ENCODE data around the gene CROCC2. TPM values are rescaled to one million over a fixed set of nuclear protein-coding genes. Genes with fewer than 3 reads are reported as not detected.

Gene CROCC2
- total RNA-seq, 4 donors from 2014 or later, result 0.07 TPM; not detected in 3

DNA sequence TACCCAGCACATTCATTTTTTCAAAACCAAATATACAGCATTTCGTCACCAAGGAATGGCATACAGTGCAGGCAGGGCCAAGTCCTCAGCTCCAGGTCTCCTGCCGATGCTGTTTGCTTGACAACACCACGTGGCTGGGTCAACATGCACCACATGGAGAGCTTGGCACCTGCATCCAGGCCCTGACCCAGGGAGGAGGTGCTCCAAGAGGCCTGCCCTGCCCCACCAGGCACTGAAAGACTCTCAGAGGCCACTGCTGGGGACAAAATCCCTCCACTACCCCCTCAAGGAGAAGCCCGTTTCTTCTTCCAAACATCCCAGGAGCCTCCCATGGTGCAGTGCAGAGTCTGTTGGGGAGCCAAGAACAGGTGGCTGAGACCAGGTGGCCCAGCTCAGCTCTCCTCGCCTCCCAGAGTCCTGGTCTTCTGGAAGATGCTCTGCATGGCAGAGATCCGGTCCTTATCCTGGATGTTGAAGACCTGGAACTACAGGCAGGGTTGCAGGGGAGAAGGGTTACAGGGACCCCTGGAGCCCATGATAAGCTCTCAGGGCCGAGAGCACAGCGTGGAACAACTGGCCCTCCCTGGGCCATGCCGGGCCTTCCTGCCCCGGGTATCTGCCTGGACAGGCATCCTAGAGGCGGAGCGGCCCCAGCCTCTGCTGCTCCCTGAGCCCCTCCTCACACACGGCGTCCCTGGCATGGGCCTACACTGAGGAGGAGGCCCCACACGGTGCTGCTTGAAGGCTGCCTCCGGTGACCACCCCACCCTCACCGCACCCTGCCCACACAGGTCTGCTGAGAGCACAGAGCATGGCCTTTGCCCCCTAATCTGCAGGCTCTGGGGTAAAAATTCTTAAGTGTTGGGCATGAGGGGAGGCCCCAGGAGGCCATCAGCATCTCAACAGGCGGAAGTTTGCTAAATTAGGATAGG is 19.2 kb upstream of the CROCC2 start:
- TF ChIP-seq, protein P1, sequence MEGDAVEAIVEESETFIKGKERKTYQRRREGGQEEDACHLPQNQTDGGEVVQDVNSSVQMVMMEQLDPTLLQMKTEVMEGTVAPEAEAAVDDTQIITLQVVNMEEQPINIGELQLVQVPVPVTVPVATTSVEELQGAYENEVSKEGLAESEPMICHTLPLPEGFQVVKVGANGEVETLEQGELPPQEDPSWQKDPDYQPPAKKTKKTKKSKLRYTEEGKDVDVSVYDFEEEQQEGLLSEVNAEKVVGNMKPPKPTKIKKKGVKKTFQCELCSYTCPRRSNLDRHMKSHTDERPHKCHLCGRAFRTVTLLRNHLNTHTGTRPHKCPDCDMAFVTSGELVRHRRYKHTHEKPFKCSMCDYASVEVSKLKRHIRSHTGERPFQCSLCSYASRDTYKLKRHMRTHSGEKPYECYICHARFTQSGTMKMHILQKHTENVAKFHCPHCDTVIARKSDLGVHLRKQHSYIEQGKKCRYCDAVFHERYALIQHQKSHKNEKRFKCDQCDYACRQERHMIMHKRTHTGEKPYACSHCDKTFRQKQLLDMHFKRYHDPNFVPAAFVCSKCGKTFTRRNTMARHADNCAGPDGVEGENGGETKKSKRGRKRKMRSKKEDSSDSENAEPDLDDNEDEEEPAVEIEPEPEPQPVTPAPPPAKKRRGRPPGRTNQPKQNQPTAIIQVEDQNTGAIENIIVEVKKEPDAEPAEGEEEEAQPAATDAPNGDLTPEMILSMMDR (IDR thresholded peaks at IDR 0.05 in 4 of 5, conservative IDR thresholded peaks at IDR 0.05 in 1 of 5), result no peak
- TF ChIP-seq POLR2A (IDR thresholded peaks at IDR 0.05), result no peak
- H3K27ac ChIP-seq, result no peak overlapping the region
- DNase-seq (peak in 1 of 2 donors; percentile 3), ATAC-seq (no peak)
- H3K4me1 ChIP-seq, result no peaks in the 10 kb centered on the region
- H3K27me3 ChIP-seq, result no peaks in the 10 kb centered on the region
- H3K4me3 ChIP-seq, result no peak overlapping the region
- intact Hi-C loops (cut with DNase I; ENCODE audit: low total_unique reads) (no loop called here), in situ Hi-C loops (cut with MboI; ENCODE audit: low sequenced_read_pairs in 4 of 4) (no loop called here)
- no peaks in the 10 kb centered on the region for H3K9me3 ChIP-seq
- no peaks in the 10 kb centered on the region for H3K36me3 ChIP-seq

DNA sequence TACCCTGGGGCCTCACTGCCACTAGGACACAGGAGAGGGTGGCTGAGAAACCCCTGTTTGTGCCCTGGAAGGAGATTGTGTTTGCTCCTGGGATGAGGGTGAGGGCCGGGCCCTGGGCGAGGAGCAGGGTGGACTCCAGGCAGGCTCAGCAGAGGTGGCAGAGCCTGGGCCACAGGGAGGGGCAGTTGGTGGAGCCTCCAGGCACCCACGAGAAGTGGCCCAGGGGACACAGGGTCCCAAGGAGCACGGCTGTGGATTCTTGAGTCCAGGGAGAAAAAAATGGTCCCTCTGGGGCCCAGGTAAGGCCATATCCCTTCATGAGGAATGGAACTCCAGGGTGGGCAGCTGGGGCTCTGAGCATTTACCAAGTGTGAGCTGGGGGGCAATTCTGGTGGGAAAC is 18.5 kb upstream of the CROCC2 start:
- no peaks in the 10 kb centered on the region for H3K9me3 ChIP-seq
- H3K27ac ChIP-seq, result no peak overlapping the region
- in situ Hi-C loops (cut with MboI; ENCODE audit: low sequenced_read_pairs in 4 of 4) (no loop called here), intact Hi-C loops (cut with DNase I; ENCODE audit: low total_unique reads) (no loop called here)
- DNase-seq (no peak), ATAC-seq (no peak)
- H3K36me3 ChIP-seq, result no peaks in the 10 kb centered on the region
- no peak overlapping the region for H3K4me3 ChIP-seq
- H3K27me3 ChIP-seq, result no peaks in the 10 kb centered on the region
- H3K4me1 ChIP-seq, result no peaks in the 10 kb centered on the region
- no peak for TF ChIP-seq POLR2A (IDR thresholded peaks at IDR 0.05)
- TF ChIP-seq, protein P1 (IDR thresholded peaks at IDR 0.05 in 4 of 5, conservative IDR thresholded peaks at IDR 0.05 in 1 of 5), result no peak

DNA sequence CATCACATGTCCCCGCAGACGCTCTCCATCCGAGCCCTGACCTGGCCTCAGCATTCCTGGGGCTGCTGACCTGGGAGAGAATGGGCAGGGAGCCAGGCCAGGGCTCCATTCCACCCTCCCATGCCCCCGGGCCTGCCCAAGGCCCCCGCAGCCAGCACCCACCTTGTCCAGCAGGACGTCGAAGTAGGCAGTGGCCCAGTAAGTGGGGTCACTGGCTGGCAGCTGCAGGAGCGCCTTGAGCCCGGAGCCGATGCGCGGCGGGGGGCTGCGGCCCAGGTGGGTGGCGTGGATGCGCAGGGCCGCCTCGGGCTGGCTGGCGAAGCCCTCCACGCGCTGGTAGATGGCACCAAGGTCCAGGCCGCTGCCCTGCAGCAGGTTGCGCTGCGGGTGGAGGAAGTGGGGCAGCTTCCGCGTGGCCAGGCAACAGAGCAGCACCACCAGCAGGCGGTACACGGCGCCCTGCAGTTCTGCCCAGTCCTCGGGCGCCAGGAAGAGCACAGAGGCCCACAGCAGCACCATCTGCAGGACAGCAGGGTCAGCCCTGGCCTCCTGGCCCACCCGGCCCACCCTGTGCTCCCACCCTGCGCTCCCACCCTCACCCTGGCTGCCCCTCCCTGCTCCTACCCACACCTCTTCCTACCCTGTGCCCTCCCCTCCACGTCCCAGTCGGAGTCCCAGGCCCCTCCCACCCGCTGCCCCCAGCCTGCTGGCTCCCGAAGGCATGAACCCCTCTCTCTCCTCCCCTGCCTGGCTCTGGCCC is 17.8 kb upstream of the CROCC2 start:
- H3K27me3 ChIP-seq, result no peaks in the 10 kb centered on the region
- H3K36me3 ChIP-seq, result no peaks in the 10 kb centered on the region
- intact Hi-C loops (cut with DNase I; ENCODE audit: low total_unique reads) (no loop called here), in situ Hi-C loops (cut with MboI; ENCODE audit: low sequenced_read_pairs in 4 of 4) (no loop called here)
- no peak overlapping the region for H3K27ac ChIP-seq
- no peak for DNase-seq
- no peak for TF ChIP-seq POLR2A (IDR thresholded peaks at IDR 0.05)
- TF ChIP-seq, protein P1 (IDR thresholded peaks at IDR 0.05 in 4 of 5, conservative IDR thresholded peaks at IDR 0.05 in 1 of 5), result no peak
- H3K4me3 ChIP-seq, result no peak overlapping the region
- H3K9me3 ChIP-seq, result no peaks in the 10 kb centered on the region
- H3K4me1 ChIP-seq, result no peaks in the 10 kb centered on the region
- ATAC-seq, result no peak

DNA sequence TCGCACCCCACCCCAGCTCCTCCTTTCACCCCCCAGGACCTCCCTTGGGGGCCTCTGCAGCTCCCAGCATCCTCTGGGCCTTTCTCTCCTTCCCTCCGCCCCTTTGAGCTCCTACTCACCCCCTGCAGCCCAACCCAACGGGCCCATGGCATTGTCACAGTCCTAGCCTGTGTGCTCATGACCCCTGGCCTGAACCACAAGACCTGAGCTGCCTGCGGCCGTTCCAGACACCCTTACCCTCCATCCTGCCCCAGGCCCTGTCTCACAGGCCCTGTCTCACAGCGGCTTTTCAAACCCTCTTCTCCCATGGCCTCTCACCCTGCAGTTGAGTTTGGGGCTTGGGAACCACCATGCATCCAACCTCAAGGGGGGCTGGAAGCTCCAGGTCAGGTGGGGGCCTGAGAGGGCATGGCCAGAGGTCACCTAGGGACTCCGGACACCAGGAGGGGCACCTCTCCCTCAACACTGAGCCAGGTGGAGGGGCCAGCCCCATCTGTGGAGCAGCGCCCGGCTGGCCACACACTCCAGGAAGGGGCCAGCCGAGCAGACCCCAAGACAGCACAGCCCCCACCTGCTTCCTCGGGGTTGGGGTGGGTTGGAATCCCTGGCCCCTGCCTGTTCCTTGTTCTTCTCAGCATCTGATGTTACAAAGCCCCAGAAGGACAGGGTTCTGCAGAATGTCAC is 17.1 kb upstream of the CROCC2 start:
- TF ChIP-seq, protein P1 (IDR thresholded peaks at IDR 0.05 in 4 of 5, conservative IDR thresholded peaks at IDR 0.05 in 1 of 5), result no peak
- no peak for TF ChIP-seq POLR2A (IDR thresholded peaks at IDR 0.05)
- H3K4me1 ChIP-seq, result no peaks in the 10 kb centered on the region
- H3K9me3 ChIP-seq, result no peaks in the 10 kb centered on the region
- no peak overlapping the region for H3K4me3 ChIP-seq
- H3K27ac ChIP-seq, result no peak overlapping the region
- in situ Hi-C loops (cut with MboI; ENCODE audit: low sequenced_read_pairs in 4 of 4), result no loop called here
- ATAC-seq (no peak), DNase-seq (no peak)
- H3K36me3 ChIP-seq, result no peaks in the 10 kb centered on the region
- intact Hi-C loops (cut with DNase I; ENCODE audit: low total_unique reads), result no loop called here
- H3K27me3 ChIP-seq, result no peaks in the 10 kb centered on the region
